ENCODE data around the gene DBNDD1. TPM values are rescaled to one million over a fixed set of nuclear protein-coding genes. Genes with fewer than 3 reads are reported as not detected.
A peak's percentile ranks its signal among the peaks of the same experiment; 100 is the strongest.
"Not testable (repeated sequence)": the region's sequence is repeated elsewhere in the genome, so short reads cannot be mapped to it uniquely, and the experiment has no call there.

Gene DBNDD1
- total RNA-seq = 1 to 10 TPM in 1 of 2 experiments, under 1 TPM in 1; 0.62 to 1.2 TPM

GRCh38 chr16:90018652-90019542 lies at the start of gene DBNDD1:
DBNDD1 (minus strand) TSS chr16:90019456; CDS start chr16:90019341, 115 bp downstream.
- peak within 1 kb of the TSS; percentile 66 for H3K4me3 Mint-ChIP-seq
- no peak within 1 kb of the TSS for H3K27ac Mint-ChIP-seq
- peaks cover 39% of the 10 kb centered on the region for H3K27me3 Mint-ChIP-seq
- H3K9me3 Mint-ChIP-seq = peaks cover 2% of the 10 kb centered on the region
- DNase-seq = no peak
- POLR2A ChIA-PET = interaction anchor here (1.4 kb wide), 1 partner anchor 145 kb away, joined by 3 read pairs; the partner anchor contains the start of gene TCF25
- no peak for ATAC-seq (ENCODE audit: low read depth)
- H3K36me3 Mint-ChIP-seq = peaks cover 2% of the 10 kb centered on the region
- peaks cover 12% of the 10 kb centered on the region for H3K4me1 Mint-ChIP-seq

GRCh38 chr16:90061437-90061836 lies 42.2 kb upstream of the DBNDD1 start:
- no peak overlapping the region for H3K27ac Mint-ChIP-seq
- POLR2A ChIA-PET = no interaction called here
- H3K4me3 Mint-ChIP-seq = no peak overlapping the region
- no peaks in the 10 kb centered on the region for H3K4me1 Mint-ChIP-seq
- DNase-seq (no peak), ATAC-seq (ENCODE audit: low read depth) (no peak)
- H3K27me3 Mint-ChIP-seq = peaks cover 12% of the 10 kb centered on the region
- no peaks in the 10 kb centered on the region for H3K36me3 Mint-ChIP-seq
- H3K9me3 Mint-ChIP-seq = no peaks in the 10 kb centered on the region

- POLR2A ChIA-PET = no interaction called here
- no peaks in the 10 kb centered on the region for H3K4me1 Mint-ChIP-seq
- no peak overlapping the region for H3K4me3 Mint-ChIP-seq
- no peak overlapping the region for H3K27ac Mint-ChIP-seq
- no peaks in the 10 kb centered on the region for H3K36me3 Mint-ChIP-seq
- ATAC-seq (ENCODE audit: low read depth) (no peak), DNase-seq (no peak)
- peaks cover 5% of the 10 kb centered on the region for H3K27me3 Mint-ChIP-seq
- peaks cover 19% of the 10 kb centered on the region for H3K9me3 Mint-ChIP-seq
Observed at GRCh38 chr16:90057738-90058173, 38.5 kb upstream of the DBNDD1 start.

- peaks cover 19% of the 10 kb centered on the region for H3K9me3 Mint-ChIP-seq
- H3K36me3 Mint-ChIP-seq; ATAC-seq (ENCODE audit: low read depth); H3K4me3 Mint-ChIP-seq; POLR2A ChIA-PET; H3K27ac Mint-ChIP-seq; H3K27me3 Mint-ChIP-seq; H3K4me1 Mint-ChIP-seq; DNase-seq: not testable (repeated sequence)
Observed at GRCh38 chr16:90056521-90056920, 37.3 kb upstream of the DBNDD1 start.

GRCh38 chr16:90055371-90055770 lies 36.1 kb upstream of the DBNDD1 start:
- H3K27me3 Mint-ChIP-seq = peaks cover 5% of the 10 kb centered on the region
- H3K4me1 Mint-ChIP-seq = no peaks in the 10 kb centered on the region
- no peak overlapping the region for H3K27ac Mint-ChIP-seq
- peaks cover 19% of the 10 kb centered on the region for H3K9me3 Mint-ChIP-seq
- POLR2A ChIA-PET = no interaction called here
- H3K4me3 Mint-ChIP-seq = no peak overlapping the region
- no peaks in the 10 kb centered on the region for H3K36me3 Mint-ChIP-seq
- ATAC-seq (ENCODE audit: low read depth) (no peak), DNase-seq (no peak)

GRCh38 chr16:90054554-90054953 lies 35.3 kb upstream of the DBNDD1 start:
- DNase-seq = no peak
- ATAC-seq (ENCODE audit: low read depth) = no peak
- no peaks in the 10 kb centered on the region for H3K36me3 Mint-ChIP-seq

GRCh38 chr16:90053902-90054500 lies 34.7 kb upstream of the DBNDD1 start:
- no peak overlapping the region for H3K4me3 Mint-ChIP-seq
- DNase-seq (no peak), ATAC-seq (ENCODE audit: low read depth) (no peak)
- H3K36me3 Mint-ChIP-seq = no peaks in the 10 kb centered on the region
- H3K4me1 Mint-ChIP-seq = no peaks in the 10 kb centered on the region
- POLR2A ChIA-PET = no interaction called here
- no peak overlapping the region for H3K27ac Mint-ChIP-seq
- H3K9me3 Mint-ChIP-seq = peaks cover 19% of the 10 kb centered on the region
- peaks cover 3% of the 10 kb centered on the region for H3K27me3 Mint-ChIP-seq

More at GRCh38 chr16:90054554-90054953, 35.3 kb upstream of the DBNDD1 start:
- Mint-ChIP-seq H3K27me3 (peaks cover 3% of the 10 kb centered on the region), H3K4me1 (no peaks in the 10 kb centered on the region), H3K4me3 (no peak overlapping the region), H3K9me3 (peaks cover 19% of the 10 kb centered on the region), H3K27ac (no peak overlapping the region)
- POLR2A ChIA-PET = no interaction called here

GRCh38 chr16:90050969-90051368 lies 31.7 kb upstream of the DBNDD1 start:
- ATAC-seq (ENCODE audit: low read depth) (no peak), DNase-seq (no peak)
- peaks cover 17% of the 10 kb centered on the region for H3K27me3 Mint-ChIP-seq
- H3K4me3 Mint-ChIP-seq = no peak overlapping the region
- POLR2A ChIA-PET = no interaction called here
- H3K36me3 Mint-ChIP-seq = no peaks in the 10 kb centered on the region
- peaks cover 19% of the 10 kb centered on the region for H3K9me3 Mint-ChIP-seq
- no peak overlapping the region for H3K27ac Mint-ChIP-seq
- H3K4me1 Mint-ChIP-seq = peaks cover 2% of the 10 kb centered on the region

GRCh38 chr16:90048737-90049330 lies 29.6 kb upstream of the DBNDD1 start:
- H3K4me1 Mint-ChIP-seq = peaks cover 2% of the 10 kb centered on the region

GRCh38 chr16:90048347-90048722 lies 29.1 kb upstream of the DBNDD1 start:
- Mint-ChIP-seq H3K9me3 (peaks cover 5% of the 10 kb centered on the region), H3K4me3 (no peak overlapping the region)
- no peak for ATAC-seq (ENCODE audit: low read depth)

More at GRCh38 chr16:90048737-90049330, 29.6 kb upstream of the DBNDD1 start:
- Mint-ChIP-seq H3K27ac (no peak overlapping the region), H3K36me3 (no peaks in the 10 kb centered on the region), H3K27me3 (peaks cover 17% of the 10 kb centered on the region), H3K9me3 (peaks cover 7% of the 10 kb centered on the region), H3K4me3 (no peak overlapping the region)
- ATAC-seq (ENCODE audit: low read depth) = no peak
- POLR2A ChIA-PET = no interaction called here
- DNase-seq = no peak

GRCh38 chr16:90047714-90048346 lies 28.6 kb upstream of the DBNDD1 start:
- no peak overlapping the region for H3K27ac Mint-ChIP-seq
- no peak for ATAC-seq (ENCODE audit: low read depth)
- H3K9me3 Mint-ChIP-seq = no peaks in the 10 kb centered on the region
- peaks cover 17% of the 10 kb centered on the region for H3K27me3 Mint-ChIP-seq
- H3K4me1 Mint-ChIP-seq = peaks cover 2% of the 10 kb centered on the region
- no peak for DNase-seq
- POLR2A ChIA-PET = no interaction called here
- H3K36me3 Mint-ChIP-seq = no peaks in the 10 kb centered on the region
- no peak overlapping the region for H3K4me3 Mint-ChIP-seq

More at GRCh38 chr16:90048347-90048722, 29.1 kb upstream of the DBNDD1 start:
- POLR2A ChIA-PET = no interaction called here
- Mint-ChIP-seq H3K27ac (no peak overlapping the region), H3K36me3 (no peaks in the 10 kb centered on the region), H3K27me3 (peaks cover 17% of the 10 kb centered on the region), H3K4me1 (peaks cover 2% of the 10 kb centered on the region)
- no peak for DNase-seq

- H3K27me3 Mint-ChIP-seq = peaks cover 17% of the 10 kb centered on the region
- no peaks in the 10 kb centered on the region for H3K9me3 Mint-ChIP-seq
- H3K4me3 Mint-ChIP-seq = no peak overlapping the region
- ATAC-seq (ENCODE audit: low read depth) (no peak), DNase-seq (no peak)
- H3K4me1 Mint-ChIP-seq = peaks cover 2% of the 10 kb centered on the region
- no peak overlapping the region for H3K27ac Mint-ChIP-seq
- POLR2A ChIA-PET = interaction anchor here (0.6 kb wide), 1 partner anchor 106 kb away, joined by 4 read pairs; no protein-coding TSS in a partner anchor
- H3K36me3 Mint-ChIP-seq = no peaks in the 10 kb centered on the region
Observed at GRCh38 chr16:90046971-90047713, 27.9 kb upstream of the DBNDD1 start.

All from activated naive CD8-positive, alpha-beta T cell treated with anti-CD3 and anti-CD28 coated beads, Interleukin-2, amount 10 ng/mL, durations not matched to agents 7 days and 5 days (primary cell).